GM19035 (cell line): ENCODE data around the gene PKD2L1.
"Not testable (repeated sequence)": the region's sequence is repeated elsewhere in the genome, so short reads cannot be mapped to it uniquely, and the experiment has no call there.

ENCODE experiments used
- ATAC-seq: cut with Tn5 transposase; IDR thresholded peaks from one replicate; pipeline ENCODE4 v1.9.1; 2021; ENCODE audit not compliant: unreplicated experiment

The PKD2L1 gene

DNA sequence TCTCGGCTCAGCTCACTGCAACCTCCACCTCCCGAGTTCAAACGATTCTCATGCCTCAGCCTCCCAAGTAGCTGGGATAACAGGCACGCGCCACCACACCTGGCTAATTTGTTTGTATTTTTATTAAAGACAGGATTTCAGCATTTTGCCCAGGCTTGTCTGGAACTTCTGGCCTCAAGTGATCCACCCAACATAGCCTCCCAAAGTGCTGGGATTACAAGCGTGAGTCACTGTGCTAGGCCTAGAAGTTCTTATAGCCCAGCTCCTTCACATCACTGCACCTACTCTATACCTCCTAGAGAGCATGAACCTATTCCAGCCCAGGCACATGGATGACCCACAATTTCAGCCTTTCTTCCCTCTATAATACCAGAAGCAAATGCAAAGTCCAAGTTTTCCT lies 42.3 kb downstream of the PKD2L1 start:
- ATAC-seq, result no peak

GRCh38 chr10:100286051-100287033 lies 43.7 kb downstream of the PKD2L1 start, which contains the start of gene BLOC1S2:
TSS of gene BLOC1S2 (minus strand) at chr10:100286680. CDS start at chr10:100286659, 21 bp downstream.
- peak; percentile 93 for ATAC-seq

GRCh38 chr10:100285326-100285725 lies 44.7 kb downstream of the PKD2L1 start:
- not testable (repeated sequence) for ATAC-seq

DNA sequence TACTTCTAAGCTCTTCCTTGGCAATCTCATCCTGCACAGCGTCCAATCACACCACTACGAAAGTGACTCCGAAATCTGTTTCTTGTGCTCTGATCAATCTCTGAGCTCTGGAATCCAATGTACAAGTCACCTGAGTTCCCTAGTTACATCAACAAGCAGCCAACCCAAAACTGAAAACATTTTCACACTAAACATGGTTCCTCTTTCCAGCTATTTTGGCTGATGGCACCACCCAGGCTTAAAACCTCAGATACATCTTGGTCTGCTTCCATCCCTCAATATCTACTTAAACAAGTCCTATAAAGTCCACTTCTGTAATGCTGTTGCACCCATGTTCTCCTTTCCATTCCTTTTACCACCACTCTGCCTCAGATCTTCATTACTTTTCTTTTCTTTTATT lies 47.1 kb downstream of the PKD2L1 start:
- ATAC-seq, result no peak

GRCh38 chr10:100276971-100277370 lies 53.1 kb downstream of the PKD2L1 start:
- not testable (repeated sequence) for ATAC-seq

DNA sequence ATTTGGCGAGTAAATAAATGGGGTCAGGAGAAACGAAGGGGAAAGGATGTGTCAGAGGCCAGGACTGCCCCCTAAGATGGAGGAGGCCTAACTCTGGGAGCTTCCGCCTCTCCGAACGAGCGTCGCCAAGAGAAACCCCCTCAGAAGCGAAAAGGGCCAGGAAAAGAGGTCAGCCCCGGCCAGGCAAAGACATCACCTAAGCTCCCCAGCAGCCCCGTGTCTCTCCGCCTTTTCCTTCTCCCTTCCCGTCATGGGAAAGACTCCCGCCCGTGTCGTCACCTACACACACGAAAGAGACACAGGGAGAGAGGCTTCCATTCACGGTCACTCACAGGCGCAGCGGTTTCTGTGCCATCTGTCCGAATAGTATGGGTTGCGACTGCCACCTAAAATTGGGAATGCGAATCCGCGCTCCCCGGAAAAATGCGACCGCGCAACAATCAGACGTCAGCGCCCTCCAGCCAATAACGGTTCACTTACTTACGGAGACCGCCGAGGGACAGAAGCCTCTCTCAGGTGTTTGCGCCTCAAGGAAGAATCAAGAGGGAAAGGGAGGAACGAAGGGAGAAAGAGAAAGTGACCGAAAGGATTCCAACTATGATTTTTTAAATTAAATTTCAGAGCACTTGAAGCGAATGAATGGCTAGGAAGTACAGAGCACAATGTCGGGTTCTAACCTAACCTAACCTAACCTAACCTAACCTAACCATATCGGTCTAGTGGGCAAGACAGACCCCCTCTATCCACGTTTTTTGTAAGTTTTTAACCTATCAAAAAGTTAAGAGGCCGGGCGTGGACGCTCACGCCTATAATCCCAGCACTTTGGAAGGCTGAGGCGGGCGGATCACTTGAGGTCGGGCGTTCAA lies 62.6 kb downstream of the PKD2L1 start, which contains the start of gene CWF19L1:
TSS of gene CWF19L1 (minus strand) at position 400 of the 866 bp plus-strand sequence. CDS start at position 355, 45 bp downstream.
- ATAC-seq, result peak; percentile 84

DNA sequence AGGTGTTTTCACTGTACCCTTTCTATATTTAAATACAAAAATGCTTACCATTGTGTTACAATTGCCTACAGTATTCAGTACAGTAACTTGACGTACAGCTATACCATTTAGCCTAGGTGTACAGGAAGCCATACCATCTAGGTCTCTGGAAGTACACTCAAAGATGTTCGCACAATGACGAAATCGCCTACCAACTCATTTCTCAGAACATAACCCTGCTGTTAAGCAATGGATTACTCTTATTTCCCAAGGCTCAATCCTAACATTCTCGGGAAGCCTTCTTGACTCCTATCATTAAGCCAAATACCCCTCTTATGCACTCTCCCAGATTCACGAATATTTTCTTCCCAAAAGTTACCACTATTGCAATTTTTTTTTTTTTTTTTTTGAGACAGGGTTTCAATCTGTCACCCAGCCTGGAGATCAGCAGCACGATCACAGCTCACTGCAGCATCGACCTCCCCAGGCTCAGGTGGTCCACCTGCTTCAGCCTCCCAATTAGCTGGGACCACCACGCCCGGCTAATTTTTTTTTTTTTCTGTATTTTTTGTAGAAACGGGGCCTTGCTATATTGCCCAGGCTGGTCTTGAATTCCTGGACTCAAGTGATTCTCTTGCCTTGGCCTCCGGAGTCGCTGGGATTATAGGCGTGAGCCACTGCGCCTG lies 64.1 kb downstream of the PKD2L1 start:
- ATAC-seq, result no peak

GRCh38 chr10:100254191-100254590 lies 75.8 kb downstream of the PKD2L1 start:
- ATAC-seq, result no peak

DNA sequence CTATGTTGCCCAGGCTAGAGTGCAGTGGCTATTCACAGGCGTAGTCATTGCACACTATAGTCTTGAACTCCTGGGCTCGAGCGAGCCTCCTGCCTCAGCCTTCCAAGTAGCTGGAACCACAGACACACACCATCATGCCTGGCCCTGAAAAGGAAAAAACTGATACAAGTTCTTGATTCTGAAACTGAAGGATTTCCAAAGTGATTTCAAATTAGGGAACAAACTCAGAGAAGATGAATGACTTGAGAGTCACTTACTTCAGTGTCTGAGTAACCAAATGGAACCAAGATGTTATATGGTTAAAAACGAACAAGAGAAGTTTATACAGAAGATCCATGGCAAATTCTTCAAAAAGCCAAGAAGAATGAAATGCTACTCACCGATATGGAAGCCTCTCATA lies 77.0 kb downstream of the PKD2L1 start:
- ATAC-seq, result no peak

DNA sequence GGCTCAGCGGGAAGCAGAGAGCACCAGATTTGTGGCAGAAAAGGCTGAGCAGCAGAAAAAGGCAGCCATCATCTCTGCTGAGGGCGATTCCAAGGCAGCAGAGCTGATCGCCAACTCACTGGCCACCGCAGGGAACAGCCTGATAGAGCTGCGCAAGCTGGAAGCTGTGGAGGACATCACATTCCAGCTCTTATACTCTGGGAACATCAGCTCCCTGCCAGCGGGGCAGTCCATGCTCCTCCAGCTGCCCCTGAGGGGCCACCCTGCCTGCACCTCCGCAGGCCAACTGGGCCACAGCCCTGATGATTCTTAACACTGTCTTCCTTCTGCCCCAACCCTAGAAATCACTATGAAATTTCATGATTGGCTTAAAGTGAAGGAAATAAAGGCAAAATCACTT lies 81.2 kb downstream of the PKD2L1 start:
- no peak for ATAC-seq

GRCh38 chr10:100245484-100246220 lies 84.4 kb downstream of the PKD2L1 start:
- no peak for ATAC-seq

GRCh38 chr10:100239851-100240250 lies 90.2 kb downstream of the PKD2L1 start:
- no peak for ATAC-seq

DNA sequence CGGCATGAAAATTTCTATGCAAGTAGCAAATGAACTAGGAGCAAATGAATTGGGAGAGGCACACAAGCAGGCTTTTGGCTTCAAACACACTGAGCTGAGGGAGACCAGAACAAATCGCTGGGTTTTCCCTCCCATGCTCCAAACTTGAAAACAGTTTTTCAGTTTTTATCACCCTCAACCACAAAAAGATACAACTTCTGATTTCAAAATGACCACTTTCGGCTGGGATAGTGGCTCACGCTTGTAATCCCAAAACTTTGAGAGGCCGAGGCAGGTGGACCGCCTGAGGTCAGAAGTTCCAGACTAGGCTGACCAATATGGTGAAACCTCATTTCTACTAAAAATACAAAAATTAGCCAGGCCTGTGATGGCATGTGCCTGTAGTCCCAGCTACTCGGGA lies 91.6 kb downstream of the PKD2L1 start:
- no peak for ATAC-seq
